K562 (cell line): ENCODE data around the gene PTCHD4. TPM values are rescaled to one million over a fixed set of nuclear protein-coding genes. Genes with fewer than 3 reads are reported as not detected.
"Not testable (repeated sequence)": the region's sequence is repeated elsewhere in the genome, so short reads cannot be mapped to it uniquely, and the experiment has no call there.

ENCODE experiments used
- ATAC-seq: fragments of 200-7000 bp; cut with Tn5 transposase; 3 replicates; pipeline ENCODE4 v1.9.1; 2020; ENCODE audit warnings: moderate library complexity
- BruUV-seq: library from RNA; stranded (reverse); fragments of 400-500 nt; replicated peaks from 2 replicates; lab custom pipeline; 2021; lab: Mats Ljungman, UMichigan
- CTCF ChIA-PET: fragments of 300-600 bp; formaldehyde crosslinking; extraction: SDS; loops from one replicate; lab custom pipeline; 2021; ENCODE audit warnings: low intra/inter-chr PET ratio; lab: Yijun Ruan, JAX
- POLR2A ChIA-PET: fragments of 300-600, 350-650 bp; sonication (Branson Sonifier 250); formaldehyde crosslinking; extraction: SDS; loops from one replicate; lab custom pipeline; 2021; ENCODE audit warnings: antibody characterized with exemption, inconsistent platforms; lab: Yijun Ruan, JAX
- DNase-seq, 4 experiments: peaks; one replicate each; pipeline versions ENCODE4 v3.0.0 to v3.0.0-alpha.2; 2011 to 2018; ENCODE audit warnings: low spot score in 3 of 4, mixed read lengths in 3 of 4; ENCODE audit errors: extremely low read depth in 1 of 4
- FAIRE-seq: peaks from 2 replicates; lab custom pipeline; 2011; peaks lifted over from hg19 to GRCh38; lab: Jason Lieb, UNC
- H2AFZ ChIP-seq: 2 replicates; pipeline ENCODE4 v1.6.0; 2011; ENCODE audit warnings: low read depth, low read length, control low read depth, inconsistent platforms
- H3K27ac ChIP-seq: fragments of 200-600 bp; 3 replicates; pipeline ENCODE4 v1.8.0; 2011; ENCODE audit warnings: low read depth, mild to moderate bottlenecking, control low read depth, inconsistent platforms, low read length, moderate library complexity, mixed read lengths; ENCODE audit errors: extremely low read depth
- H3K27me3 ChIP-seq, 2 experiments: fragments of 300-600 bp in 1 of 2; 2 replicates in 1 of 2; 3 replicates in 1 of 2; pipeline versions ENCODE4 v1.6.0 to v1.8.0; 2011; ENCODE audit warnings: inconsistent platforms in 2 of 2, low read length in 2 of 2, mild to moderate bottlenecking in 1 of 2, mixed read lengths in 1 of 2, moderate library complexity in 1 of 2; ENCODE audit not compliant: control insufficient read depth in 2 of 2, insufficient read depth in 2 of 2
- H3K36me3 ChIP-seq: fragments of 300-600 bp; 3 replicates; pipeline ENCODE4 v1.8.0; 2011; ENCODE audit warnings: mild to moderate bottlenecking, low read length, inconsistent platforms; ENCODE audit not compliant: control insufficient read depth, insufficient read depth
- H3K4me1 ChIP-seq, 2 experiments: fragments of 200-600 bp in 1 of 2; replicated peaks in 1 of 2; 2 replicates in 1 of 2; 3 replicates in 1 of 2; pipeline versions ENCODE4 v1.5.1 to v1.8.0; 2011; ENCODE audit warnings: inconsistent platforms in 2 of 2, low read length in 2 of 2, mild to moderate bottlenecking in 1 of 2, mixed read lengths in 1 of 2, moderate library complexity in 1 of 2; ENCODE audit not compliant: control insufficient read depth in 2 of 2, insufficient read depth in 2 of 2
- H3K4me2 ChIP-seq: 2 replicates; pipeline ENCODE4 v1.6.1; 2011; ENCODE audit warnings: low read length, control low read depth, inconsistent platforms, mixed read lengths; ENCODE audit not compliant: insufficient read depth
- H3K4me3 ChIP-seq: fragments of 200-600 bp; sonication (generic), shearing (Covaris generic); 2 replicates; pipeline ENCODE4 v1.5.1; 2016; ENCODE audit warnings: control low read depth, inconsistent platforms
- H3K79me2 ChIP-seq: fragments of 200-600 bp; 3 replicates; pipeline ENCODE4 v1.8.0; 2011; ENCODE audit warnings: low read length, inconsistent platforms; ENCODE audit not compliant: control insufficient read depth, insufficient read depth
- H3K9ac ChIP-seq, 2 experiments: 2 replicates each; pipeline versions ENCODE4 v1.6.0 to v1.6.1; 2011; ENCODE audit warnings: low read depth in 2 of 2, low read length in 2 of 2, control low read depth in 1 of 2, inconsistent platforms in 1 of 2, mild to moderate bottlenecking in 1 of 2, mixed read lengths in 1 of 2; ENCODE audit not compliant: insufficient read depth in 1 of 2
- H3K9me1 ChIP-seq: one replicate; pipeline ENCODE4 v1.6.0; 2011; ENCODE audit warnings: inconsistent platforms, mild to moderate bottlenecking, low read length, moderate library complexity; ENCODE audit not compliant: control insufficient read depth, insufficient read depth
- H3K9me3 ChIP-seq: replicated peaks from 2 replicates; pipeline ENCODE4 v1.5.1; 2011; ENCODE audit warnings: low read depth, low read length, inconsistent platforms; ENCODE audit not compliant: control insufficient read depth, insufficient read depth
- H4K20me1 ChIP-seq: replicated peaks from 2 replicates; pipeline ENCODE4 v1.6.1; 2011; ENCODE audit warnings: low read length, inconsistent platforms, mixed read lengths; ENCODE audit not compliant: control insufficient read depth, insufficient read depth
- DPF2 ChIP-seq: fragments of 450-650 bp; IDR thresholded peaks from 2 replicates; pipeline ENCODE4 v1.6.1; 2016
- EP300 ChIP-seq: IDR thresholded peaks from 2 replicates; pipeline ENCODE4 v1.6.1; 2012; ENCODE audit warnings: low read length, improper control_type of control experiment
- LCOR ChIP-seq: sonication (generic); formaldehyde crosslinking; IDR thresholded peaks from 2 replicates; pipeline ENCODE4 v1.8.0; 2022; ENCODE audit warnings: mild to moderate bottlenecking, missing genetic modification reagents
- POLR2H ChIP-seq: IDR thresholded peaks from 2 replicates; pipeline ENCODE4 v1.6.1; 2016; ENCODE audit warnings: missing genetic modification characterization, low read depth, mild to moderate bottlenecking, control low read depth, missing compliant biosample characterization, moderate library complexity
- ZFPM2 ChIP-seq: fragments of 250-450 bp; sonication (Bioruptor Pico); IDR thresholded peaks from 2 replicates; pipeline ENCODE4 v1.5.1; 2022; ENCODE audit warnings: mild to moderate bottlenecking
- ZNF436 ChIP-seq: fragments of 250-450, 450-650 bp; sonication (Bioruptor Pico); formaldehyde crosslinking; IDR thresholded peaks from 2 replicates; pipeline ENCODE4 v1.7.0; 2020; ENCODE audit warnings: mild to moderate bottlenecking
- ZNF589 ChIP-seq: fragments of 200-800 bp; sonication (Bioruptor generic); IDR thresholded peaks from 2 replicates; pipeline ENCODE4 v1.6.1; 2016; ENCODE audit warnings: low read depth, missing genetic modification characterization, missing compliant biosample characterization
- ZSCAN32 ChIP-seq: fragments of 450-650 bp; formaldehyde crosslinking; IDR thresholded peaks from 2 replicates; pipeline ENCODE4 v1.4.0; 2020; ENCODE audit warnings: mild to moderate bottlenecking, moderate library complexity
- WGBS: fragments of 100-300 bp; shearing (Covaris generic); methylation state at CpG from one replicate; pipeline ENCODE4 v1.1.6; 2016; ENCODE audit warnings: low coverage, mixed read lengths; ENCODE audit not compliant: insufficient coverage; ENCODE audit errors: missing lambda C conversion rate; 5-methylcytosine and 5-hydroxymethylcytosine counted together
- in situ Hi-C: fragments of 300-500 bp; cut with MboI; formaldehyde crosslinking; loops from 4 replicates; pipeline ENCODE4 v1.15.0; 2018; ENCODE audit warnings: inconsistent platforms, mixed read lengths
- intact Hi-C: fragments of 100-400 bp; cut with micrococcal nuclease; formaldehyde crosslinking; loops from 2 replicates; pipeline ENCODE4 v1.14.2; 2022
- polyA plus RNA-seq, 8 experiments: library from polyadenylated mRNA; depleted of rRNA in 4 of 8; stranded (reverse) in 5 of 8; unstranded in 3 of 8; fragments of >200 nt; fragmentation: Nextera tagmentation in 2 of 8; fragmentation: Illumina TruSeq in 1 of 8; extraction: Ambion mirVana in 2 of 8; extraction: Trizol in 1 of 8; gene quantifications; 2 replicates each; pipeline versions ENCODE4 v1.2.1 to v1.2.3, GENCODE V29; 2011 to 2014; ENCODE audit warnings: inconsistent platforms in 1 of 8, missing spikeins in 1 of 8
- total RNA-seq, 7 experiments: library from RNA; depleted of rRNA in 6 of 7; stranded (reverse); fragments of >200 nt in 6 of 7; fragmentation: Illumina TruSeq in 2 of 7; extraction: Trizol in 2 of 7; gene quantifications; 2 replicates each; pipeline versions ENCODE4 v1.2.1 to v1.2.3, GENCODE V29; 2011 to 2021; ENCODE audit warnings: low replicate concordance in 1 of 7
- TF ChIP-seq, protein P1 (sequence below): sonication (generic); formaldehyde crosslinking; IDR thresholded peaks from 2 replicates; pipeline ENCODE4 v1.8.0; 2022; ENCODE audit warnings: missing genetic modification reagents, mild to moderate bottlenecking, moderate library complexity, borderline replicate concordance
- TF ChIP-seq, protein P2 (sequence below): fragments of 450-650 bp; IDR thresholded peaks from 2 replicates; pipeline ENCODE4 v1.7.1; 2018; ENCODE audit warnings: mild to moderate bottlenecking, low read depth; ENCODE audit not compliant: partially characterized antibody
- TF ChIP-seq, protein P3 (sequence below), 2 experiments: fragments of 450-650 bp in 1 of 2; sonication (generic) in 1 of 2; formaldehyde crosslinking; conservative IDR thresholded peaks; 2 replicates each; pipeline versions ENCODE4 v1.4.0 to v1.8.1; 2020 to 2022; ENCODE audit warnings: mild to moderate bottlenecking in 1 of 2, missing genetic modification reagents in 1 of 2

The PTCHD4 gene
- total and polyA plus RNA-seq, 9 of the 15 experiments (the other 6 are each of a cell fraction or from before 2014, with no cell fraction given): not detected

DNA sequence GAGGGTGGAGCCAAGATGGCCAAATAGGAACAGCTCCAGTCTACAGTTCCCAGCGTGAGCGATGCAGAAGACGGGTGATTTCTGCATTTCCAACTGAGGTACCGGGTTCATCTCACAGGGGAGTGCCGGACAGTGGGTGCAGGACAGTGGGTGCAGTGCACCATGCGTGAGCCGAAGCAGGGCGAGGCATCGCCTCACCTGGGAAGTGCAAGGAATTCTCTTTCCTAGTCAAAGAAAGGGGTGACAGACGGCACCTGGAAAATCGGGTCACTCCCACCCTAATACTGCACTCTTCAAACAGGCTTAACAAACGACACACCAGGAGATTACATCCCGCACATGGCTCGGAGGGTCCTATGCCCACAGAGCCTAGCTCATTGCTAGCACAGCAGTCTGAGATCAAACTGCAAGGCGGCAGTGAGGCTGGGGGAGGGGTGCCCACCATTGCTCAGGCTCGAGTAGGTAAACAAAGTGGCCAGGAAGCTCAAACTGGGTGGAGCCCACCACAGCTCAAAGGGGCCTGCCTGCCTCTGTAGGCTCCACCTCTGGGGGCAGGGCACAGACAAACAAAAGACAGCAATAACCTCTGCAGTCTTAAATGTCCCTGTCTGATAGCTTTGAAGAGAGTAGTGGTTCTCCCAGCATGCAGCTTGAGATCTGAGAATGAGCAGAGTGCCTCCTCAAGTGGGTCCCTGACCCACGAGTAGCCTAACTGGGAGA, 8.4 kb downstream of the PTCHD4 start:
- H3K27ac ChIP-seq, H3K4me3 ChIP-seq, H4K20me1 ChIP-seq, H3K9me1 ChIP-seq, DNase-seq, H3K9me3 ChIP-seq, H3K4me1 ChIP-seq, H3K79me2 ChIP-seq, POLR2A ChIA-PET, FAIRE-seq, H3K27me3 ChIP-seq, H2AFZ ChIP-seq, BruUV-seq, H3K9ac ChIP-seq, CTCF ChIA-PET, intact Hi-C loops, H3K36me3 ChIP-seq, ATAC-seq, in situ Hi-C loops, H3K4me2 ChIP-seq: not testable (repeated sequence)
- WGBS: 3% methylated on average over 17 of the region's 17 CpGs

DNA sequence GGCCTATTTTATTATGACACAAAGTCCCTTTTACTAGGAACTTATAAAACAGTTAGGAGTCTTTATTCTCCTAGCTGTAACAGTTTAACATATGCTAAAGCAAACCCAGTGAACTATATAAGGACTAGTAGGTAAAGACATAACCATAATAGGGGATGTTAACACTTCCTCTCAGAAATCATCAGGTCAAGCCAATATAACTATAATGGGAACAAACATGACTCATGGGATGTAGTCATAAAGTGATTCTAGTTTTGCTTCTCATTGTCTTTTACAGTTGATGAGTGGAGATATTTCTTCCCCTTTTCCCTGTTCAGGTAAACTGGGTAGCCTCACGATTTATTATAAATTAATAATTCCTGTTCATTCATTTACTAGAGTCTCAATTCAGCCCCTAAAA, 9.7 kb downstream of the PTCHD4 start:
- ChIA-PET POLR2A (no interaction called here), CTCF (no interaction called here)
- H3K4me3 ChIP-seq: no peak overlapping the region
- H3K36me3 ChIP-seq: no peaks in the 10 kb centered on the region
- no peak overlapping the region for H3K27ac ChIP-seq
- no peaks in the 10 kb centered on the region for H3K4me1 ChIP-seq
- H3K27me3 ChIP-seq: no peaks in the 10 kb centered on the region
- no peaks in the 10 kb centered on the region for H3K9me3 ChIP-seq
- no peaks in the 10 kb centered on the region for H3K9me1 ChIP-seq
- H3K9ac ChIP-seq: no peak overlapping the region
- WGBS: 0% methylated on average over 1 of the region's 1 CpG
- H3K4me2 ChIP-seq: no peak overlapping the region
- intact Hi-C loops (no loop called here), in situ Hi-C loops (no loop called here)
- BruUV-seq: no TSS peak
- H2AFZ ChIP-seq: no peak overlapping the region
- no peaks in the 10 kb centered on the region for H4K20me1 ChIP-seq
- ATAC-seq (no peak), FAIRE-seq (no peak), DNase-seq (no peak)
- H3K79me2 ChIP-seq: no peaks in the 10 kb centered on the region
- TF ChIP-seq, protein P1, sequence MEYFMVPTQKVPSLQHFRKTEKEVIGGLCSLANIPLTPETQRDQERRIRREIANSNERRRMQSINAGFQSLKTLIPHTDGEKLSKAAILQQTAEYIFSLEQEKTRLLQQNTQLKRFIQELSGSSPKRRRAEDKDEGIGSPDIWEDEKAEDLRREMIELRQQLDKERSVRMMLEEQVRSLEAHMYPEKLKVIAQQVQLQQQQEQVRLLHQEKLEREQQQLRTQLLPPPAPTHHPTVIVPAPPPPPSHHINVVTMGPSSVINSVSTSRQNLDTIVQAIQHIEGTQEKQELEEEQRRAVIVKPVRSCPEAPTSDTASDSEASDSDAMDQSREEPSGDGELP (CRISPR knock-in tag): no peak
- TF ChIP-seq ZNF436 (CRISPR knock-in tag) (no peak), DPF2 (no peak), LCOR (no peak), EP300 (no peak), ZSCAN32 (CRISPR knock-in tag) (no peak), POLR2H (no peak), ZNF589 (CRISPR knock-in tag) (no peak), ZFPM2 (CRISPR knock-in tag) (no peak)
- TF ChIP-seq, protein P2, sequence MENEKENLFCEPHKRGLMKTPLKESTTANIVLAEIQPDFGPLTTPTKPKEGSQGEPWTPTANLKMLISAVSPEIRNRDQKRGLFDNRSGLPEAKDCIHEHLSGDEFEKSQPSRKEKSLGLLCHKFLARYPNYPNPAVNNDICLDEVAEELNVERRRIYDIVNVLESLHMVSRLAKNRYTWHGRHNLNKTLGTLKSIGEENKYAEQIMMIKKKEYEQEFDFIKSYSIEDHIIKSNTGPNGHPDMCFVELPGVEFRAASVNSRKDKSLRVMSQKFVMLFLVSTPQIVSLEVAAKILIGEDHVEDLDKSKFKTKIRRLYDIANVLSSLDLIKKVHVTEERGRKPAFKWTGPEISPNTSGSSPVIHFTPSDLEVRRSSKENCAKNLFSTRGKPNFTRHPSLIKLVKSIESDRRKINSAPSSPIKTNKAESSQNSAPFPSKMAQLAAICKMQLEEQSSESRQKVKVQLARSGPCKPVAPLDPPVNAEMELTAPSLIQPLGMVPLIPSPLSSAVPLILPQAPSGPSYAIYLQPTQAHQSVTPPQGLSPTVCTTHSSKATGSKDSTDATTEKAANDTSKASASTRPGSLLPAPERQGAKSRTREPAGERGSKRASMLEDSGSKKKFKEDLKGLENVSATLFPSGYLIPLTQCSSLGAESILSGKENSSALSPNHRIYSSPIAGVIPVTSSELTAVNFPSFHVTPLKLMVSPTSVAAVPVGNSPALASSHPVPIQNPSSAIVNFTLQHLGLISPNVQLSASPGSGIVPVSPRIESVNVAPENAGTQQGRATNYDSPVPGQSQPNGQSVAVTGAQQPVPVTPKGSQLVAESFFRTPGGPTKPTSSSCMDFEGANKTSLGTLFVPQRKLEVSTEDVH: no peak
- TF ChIP-seq, protein P3, sequence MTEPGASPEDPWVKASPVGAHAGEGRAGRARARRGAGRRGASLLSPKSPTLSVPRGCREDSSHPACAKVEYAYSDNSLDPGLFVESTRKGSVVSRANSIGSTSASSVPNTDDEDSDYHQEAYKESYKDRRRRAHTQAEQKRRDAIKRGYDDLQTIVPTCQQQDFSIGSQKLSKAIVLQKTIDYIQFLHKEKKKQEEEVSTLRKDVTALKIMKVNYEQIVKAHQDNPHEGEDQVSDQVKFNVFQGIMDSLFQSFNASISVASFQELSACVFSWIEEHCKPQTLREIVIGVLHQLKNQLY (CRISPR knock-in tag; conservative IDR thresholded peaks at IDR 0.05): no peak
